ENCODE data around the gene TMX1.

The TMX1 gene

DNA sequence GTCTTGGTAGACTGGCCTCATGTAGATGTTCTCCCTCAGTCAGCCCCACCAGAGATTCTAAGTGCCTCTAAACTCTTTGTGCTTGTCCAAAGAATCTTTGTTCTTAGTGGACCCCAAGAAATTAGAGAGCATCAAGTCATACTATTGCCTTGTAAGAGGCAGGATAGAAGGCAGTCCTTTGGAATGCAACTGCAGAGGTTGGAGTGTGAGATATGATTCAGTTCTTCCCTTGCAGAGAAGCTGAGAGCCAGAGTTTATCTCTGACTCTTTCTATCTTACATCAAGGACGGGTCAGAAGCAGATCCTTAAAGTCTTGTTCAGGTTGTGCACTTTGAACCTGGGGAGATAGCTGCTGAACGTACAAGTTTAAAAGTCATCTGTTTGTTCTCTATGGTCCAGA lies 21.1 kb downstream of the TMX1 start:
- Mint-ChIP-seq H3K36me3 (peaks cover 29% of the 10 kb centered on the region), H3K27me3 (no peaks in the 10 kb centered on the region), H3K4me3 (no peak overlapping the region), H3K4me1 (ENCODE audit: low read depth) (peaks cover 20% of the 10 kb centered on the region), H3K9me3 (ENCODE audit: low read depth) (peaks cover 5% of the 10 kb centered on the region), H3K27ac (peak overlapping the region; percentile 85)

DNA sequence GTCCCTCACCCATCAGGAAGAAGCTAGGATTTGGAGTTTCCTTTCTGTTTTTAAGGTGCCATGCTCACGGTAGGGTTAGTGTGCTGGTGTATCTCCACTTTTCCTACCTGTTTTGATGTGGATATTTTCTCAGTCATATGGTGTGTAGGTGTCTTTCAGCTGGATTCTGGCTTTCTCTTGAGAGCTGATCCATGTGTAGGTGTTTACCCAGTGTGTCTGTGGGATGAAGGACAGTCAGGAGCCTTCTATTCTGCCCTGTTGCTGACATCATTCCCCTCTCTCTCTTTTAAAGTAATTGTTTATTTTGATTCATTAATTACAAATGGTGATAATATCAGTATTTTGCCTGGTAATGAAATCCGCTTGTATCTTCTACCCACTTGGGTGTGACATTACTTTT lies 22.8 kb downstream of the TMX1 start:
- H3K4me3 Mint-ChIP-seq: no peak overlapping the region
- peaks cover 23% of the 10 kb centered on the region for H3K36me3 Mint-ChIP-seq
- H3K27me3 Mint-ChIP-seq: no peaks in the 10 kb centered on the region
- peaks cover 20% of the 10 kb centered on the region for H3K4me1 Mint-ChIP-seq (ENCODE audit: low read depth)
- no peak overlapping the region for H3K27ac Mint-ChIP-seq
- H3K9me3 Mint-ChIP-seq (ENCODE audit: low read depth): peaks cover 5% of the 10 kb centered on the region

DNA sequence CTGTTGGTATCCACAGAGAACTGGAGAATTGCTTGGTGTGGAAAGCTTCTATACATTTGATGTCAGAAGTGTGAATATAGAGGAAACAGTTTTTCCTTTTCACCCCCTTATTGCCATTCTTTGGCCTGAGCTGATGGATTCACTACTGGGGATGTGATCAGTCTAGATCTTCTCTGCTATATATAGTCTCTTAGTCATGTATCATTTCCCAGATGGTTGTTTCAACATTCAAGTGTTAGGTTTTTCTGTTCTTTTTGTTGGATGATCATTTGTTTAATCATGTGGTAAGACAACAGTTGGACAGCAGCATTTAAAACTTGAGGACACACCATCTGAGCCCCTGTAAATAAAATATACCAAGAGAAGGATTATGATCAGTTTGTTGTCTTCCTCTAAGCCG lies 29.6 kb downstream of the TMX1 start:
- Mint-ChIP-seq H3K27me3 (no peaks in the 10 kb centered on the region), H3K9me3 (ENCODE audit: low read depth) (no peaks in the 10 kb centered on the region), H3K36me3 (no peaks in the 10 kb centered on the region)

DNA sequence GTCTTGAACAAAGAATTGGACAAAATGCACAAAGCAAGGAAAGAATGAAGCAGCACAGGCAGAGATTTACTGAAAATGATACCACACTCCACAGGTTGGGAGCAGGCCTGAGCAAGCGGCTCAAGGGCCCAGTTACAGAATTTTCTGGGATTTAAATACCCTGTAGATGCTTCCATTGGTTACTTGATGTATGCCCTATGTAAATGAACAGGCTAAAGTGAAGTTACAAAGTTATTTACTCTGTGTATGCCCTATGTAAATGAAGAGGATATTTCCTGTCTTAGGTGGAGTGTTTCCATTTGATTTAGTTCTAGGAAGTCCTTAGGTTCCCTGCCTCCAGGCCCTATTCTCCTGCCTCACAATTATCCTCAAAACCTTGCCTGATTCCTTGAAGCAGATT lies 36.6 kb downstream of the TMX1 start:
- Mint-ChIP-seq H3K36me3 (peaks cover 3% of the 10 kb centered on the region), H3K4me3 (no peak overlapping the region), H3K27ac (no peak overlapping the region), H3K4me1 (ENCODE audit: low read depth) (no peaks in the 10 kb centered on the region), H3K9me3 (ENCODE audit: low read depth) (no peaks in the 10 kb centered on the region), H3K27me3 (no peaks in the 10 kb centered on the region)

More for the DNA sequence above, 29.6 kb downstream of the TMX1 start:
- Mint-ChIP-seq H3K4me3 (no peak overlapping the region), H3K27ac (no peak overlapping the region), H3K4me1 (ENCODE audit: low read depth) (no peaks in the 10 kb centered on the region)

DNA sequence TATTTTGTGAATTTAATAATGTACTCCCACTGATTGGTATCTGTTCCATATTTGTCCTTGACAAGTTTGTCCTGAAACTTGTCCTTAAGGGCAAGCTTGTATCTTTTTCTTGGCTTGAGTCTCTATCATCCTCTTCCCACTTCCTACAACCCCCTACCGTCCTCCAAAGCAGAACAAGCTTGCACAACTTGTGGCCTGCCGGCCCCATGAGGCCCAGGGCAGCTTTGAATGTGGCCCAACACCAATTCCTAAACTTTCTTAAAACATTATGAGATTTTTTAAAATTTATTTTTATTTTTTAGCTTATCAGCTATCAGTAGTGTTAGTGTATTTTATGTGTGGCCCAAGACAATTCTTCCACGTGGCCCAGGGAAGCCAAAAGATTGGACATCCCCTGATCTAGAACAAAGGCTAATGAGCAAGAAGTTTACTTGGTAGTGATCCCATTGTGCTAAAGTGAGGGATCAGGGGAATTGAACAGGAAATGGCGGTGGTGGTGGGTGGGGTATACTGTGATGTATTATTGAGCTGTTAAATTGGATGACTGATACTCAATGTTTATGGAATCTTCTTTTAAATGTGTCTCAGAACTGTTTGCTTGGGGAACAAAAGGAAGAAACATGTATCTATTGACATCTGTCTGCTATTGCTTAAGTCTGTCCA lies 37.8 kb downstream of the TMX1 start:
- H3K9me3 Mint-ChIP-seq (ENCODE audit: low read depth): no peaks in the 10 kb centered on the region
- no peaks in the 10 kb centered on the region for H3K27me3 Mint-ChIP-seq
- H3K4me3 Mint-ChIP-seq: no peak overlapping the region
- peaks cover 3% of the 10 kb centered on the region for H3K36me3 Mint-ChIP-seq
- no peaks in the 10 kb centered on the region for H3K4me1 Mint-ChIP-seq (ENCODE audit: low read depth)
- no peak overlapping the region for H3K27ac Mint-ChIP-seq

DNA sequence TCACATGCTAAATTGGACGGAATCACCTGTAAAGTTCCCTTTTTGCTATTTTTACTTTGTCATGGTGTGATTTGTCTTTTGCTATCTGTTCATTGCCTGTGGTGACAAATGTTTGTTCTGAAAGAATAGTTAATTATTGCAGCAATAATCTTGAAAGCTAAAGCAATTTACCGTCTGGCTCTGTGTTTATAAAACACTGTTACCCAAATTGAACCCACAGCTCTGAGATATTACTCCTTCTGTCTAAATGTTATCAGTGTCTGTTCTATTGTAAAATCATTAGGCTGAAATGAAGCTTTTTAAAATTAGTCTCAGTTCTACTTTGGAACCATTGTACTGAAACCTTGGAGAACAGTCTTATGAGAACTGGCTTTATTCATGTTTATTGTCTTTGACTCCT lies 42.5 kb downstream of the TMX1 start:
- H3K36me3 Mint-ChIP-seq: peaks cover 3% of the 10 kb centered on the region
- no peak overlapping the region for H3K27ac Mint-ChIP-seq
- no peaks in the 10 kb centered on the region for H3K4me1 Mint-ChIP-seq (ENCODE audit: low read depth)
- no peaks in the 10 kb centered on the region for H3K27me3 Mint-ChIP-seq
- no peak overlapping the region for H3K4me3 Mint-ChIP-seq
- no peaks in the 10 kb centered on the region for H3K9me3 Mint-ChIP-seq (ENCODE audit: low read depth)

DNA sequence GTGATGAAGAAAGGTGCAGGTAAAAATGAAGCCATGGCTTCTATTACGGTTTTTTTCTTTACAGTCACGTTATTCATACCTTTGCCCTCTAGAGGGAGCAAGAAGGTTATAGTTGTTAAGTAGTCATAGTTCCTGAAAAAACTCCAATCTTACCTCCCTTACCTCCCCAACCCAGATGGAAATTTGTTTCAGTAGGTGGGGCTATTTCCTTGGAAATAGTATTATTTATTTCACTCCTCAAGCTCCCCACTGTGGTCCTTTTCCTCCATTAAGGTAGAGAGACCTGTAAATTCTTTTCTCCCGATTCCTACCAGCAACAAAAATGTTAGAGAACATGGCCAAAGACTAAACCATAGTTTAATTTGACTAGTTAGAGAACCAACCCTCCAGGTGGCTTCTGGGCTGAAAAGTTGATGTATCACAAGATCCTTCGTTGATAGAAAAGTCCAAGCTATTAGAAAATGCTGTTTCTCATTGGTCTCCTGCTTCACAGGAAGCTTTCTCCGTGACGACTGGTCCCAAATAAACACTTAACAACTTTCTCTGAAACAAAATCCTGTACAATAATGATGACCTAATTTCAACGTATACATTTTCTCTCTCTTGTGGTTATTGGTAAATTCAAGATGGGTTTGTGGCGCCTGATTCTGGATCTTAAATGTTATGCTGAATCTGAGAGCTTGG lies 43.5 kb downstream of the TMX1 start:
- Mint-ChIP-seq H3K27ac (no peak overlapping the region), H3K27me3 (no peaks in the 10 kb centered on the region), H3K4me3 (no peak overlapping the region), H3K4me1 (ENCODE audit: low read depth) (no peaks in the 10 kb centered on the region), H3K9me3 (ENCODE audit: low read depth) (no peaks in the 10 kb centered on the region), H3K36me3 (peaks cover 3% of the 10 kb centered on the region)

DNA sequence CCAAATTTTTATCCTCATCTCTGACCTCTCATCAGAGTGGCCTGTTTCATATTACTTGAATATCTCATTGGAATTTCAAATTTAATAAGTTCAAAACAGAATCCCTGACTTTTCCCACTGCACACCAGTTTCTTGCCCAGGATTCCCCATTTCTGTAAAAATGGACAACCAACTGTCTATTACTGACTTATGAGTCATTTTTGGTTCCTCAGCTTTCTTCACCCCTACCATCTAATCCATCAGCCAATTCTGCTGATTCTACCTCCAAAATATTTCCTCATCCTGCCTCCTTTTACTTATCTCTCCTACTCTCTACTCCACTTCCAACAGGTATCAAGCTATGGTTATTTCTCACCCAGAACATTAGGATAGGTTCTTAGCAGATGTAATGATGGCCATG lies 44.2 kb downstream of the TMX1 start:
- H3K36me3 Mint-ChIP-seq: peaks cover 3% of the 10 kb centered on the region
- no peaks in the 10 kb centered on the region for H3K27me3 Mint-ChIP-seq
- H3K4me1 Mint-ChIP-seq (ENCODE audit: low read depth): no peaks in the 10 kb centered on the region
- no peak overlapping the region for H3K27ac Mint-ChIP-seq
- no peak overlapping the region for H3K4me3 Mint-ChIP-seq
- H3K9me3 Mint-ChIP-seq (ENCODE audit: low read depth): no peaks in the 10 kb centered on the region

DNA sequence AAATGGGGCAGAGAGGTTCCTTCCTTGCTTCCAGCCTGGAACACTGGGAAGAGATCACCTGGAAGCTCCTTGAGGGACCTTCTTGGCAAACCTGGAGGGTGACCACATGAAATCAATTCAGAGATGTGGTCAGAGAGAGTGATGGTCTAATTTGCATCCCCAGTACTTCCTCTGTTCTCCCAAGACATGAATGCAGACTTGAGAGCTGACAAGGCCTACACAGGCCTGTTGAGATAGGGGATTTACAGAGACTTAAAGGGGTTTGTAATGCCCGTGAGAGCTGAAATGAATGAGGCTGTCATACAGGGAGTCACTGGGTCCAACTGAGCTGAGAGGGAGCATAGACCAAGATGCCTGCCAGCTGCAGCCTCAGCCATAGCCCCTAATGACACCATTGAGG lies 45.1 kb downstream of the TMX1 start:
- Mint-ChIP-seq H3K4me3 (no peak overlapping the region), H3K4me1 (ENCODE audit: low read depth) (no peaks in the 10 kb centered on the region), H3K27me3 (no peaks in the 10 kb centered on the region), H3K27ac (no peak overlapping the region), H3K9me3 (ENCODE audit: low read depth) (no peaks in the 10 kb centered on the region), H3K36me3 (peaks cover 3% of the 10 kb centered on the region)

DNA sequence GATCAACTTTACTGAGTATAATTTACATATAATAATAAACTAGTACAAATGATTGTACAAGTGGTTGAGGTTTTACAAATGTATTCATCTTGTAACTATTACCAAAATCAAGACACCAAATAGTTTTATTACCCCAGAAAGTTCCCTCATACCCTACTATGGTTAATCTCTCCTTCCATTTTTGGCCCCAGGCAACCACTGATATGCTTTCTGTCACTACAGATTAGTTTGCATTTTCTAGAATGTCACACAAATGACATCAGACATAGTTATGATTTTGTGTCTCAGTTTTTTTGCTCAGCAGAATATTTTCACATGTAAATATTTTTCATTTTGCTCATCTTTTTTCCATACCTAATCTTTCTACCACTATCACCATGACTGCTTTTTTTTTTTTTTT lies 49.1 kb downstream of the TMX1 start:
- H3K27ac Mint-ChIP-seq: no peak overlapping the region
- no peaks in the 10 kb centered on the region for H3K9me3 Mint-ChIP-seq (ENCODE audit: low read depth)
- H3K36me3 Mint-ChIP-seq: peaks cover 2% of the 10 kb centered on the region
- no peak overlapping the region for H3K4me3 Mint-ChIP-seq
- no peaks in the 10 kb centered on the region for H3K4me1 Mint-ChIP-seq (ENCODE audit: low read depth)
- no peaks in the 10 kb centered on the region for H3K27me3 Mint-ChIP-seq

DNA sequence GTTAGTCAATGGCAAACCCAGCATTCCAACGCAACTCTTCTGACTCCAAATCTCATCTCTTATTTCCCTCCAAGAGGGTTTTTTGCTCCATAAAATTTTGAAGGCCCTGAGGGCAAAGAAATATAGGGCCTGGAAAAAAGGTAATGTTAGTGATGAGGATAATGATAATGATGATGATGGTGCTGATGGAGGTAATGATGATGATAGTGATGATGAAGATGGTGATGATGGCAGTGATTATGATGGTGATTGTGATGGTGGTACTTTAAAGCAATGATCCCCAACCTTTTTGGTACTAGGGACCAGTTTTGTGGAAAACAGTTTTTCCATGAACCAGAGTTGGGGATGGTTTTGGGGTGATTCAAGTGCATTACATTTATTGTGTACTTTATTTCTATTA lies 50.1 kb downstream of the TMX1 start:
- H3K9me3 Mint-ChIP-seq (ENCODE audit: low read depth): no peaks in the 10 kb centered on the region
- no peaks in the 10 kb centered on the region for H3K27me3 Mint-ChIP-seq
- no peak overlapping the region for H3K4me3 Mint-ChIP-seq
- H3K4me1 Mint-ChIP-seq (ENCODE audit: low read depth): no peaks in the 10 kb centered on the region
- H3K27ac Mint-ChIP-seq: no peak overlapping the region
- H3K36me3 Mint-ChIP-seq: peaks cover 2% of the 10 kb centered on the region

DNA sequence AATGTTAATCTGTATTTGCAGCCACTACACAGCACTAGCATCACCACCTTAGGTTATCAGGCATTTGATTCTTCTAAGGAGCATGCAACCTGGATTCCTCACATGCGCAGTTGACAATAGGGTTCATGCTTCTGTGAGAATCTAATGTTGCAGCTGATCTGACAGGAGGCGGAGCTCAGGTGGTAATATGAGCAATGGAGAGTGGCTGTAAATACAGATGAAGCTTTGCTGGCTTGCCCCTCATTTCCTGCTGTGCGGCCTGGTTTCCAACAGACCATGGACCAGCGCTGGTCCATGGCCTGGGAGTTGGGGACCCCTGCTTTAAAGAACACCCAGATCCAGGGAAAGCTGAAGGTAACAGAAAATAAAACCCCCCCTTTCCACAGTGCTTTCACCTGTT lies 51.0 kb downstream of the TMX1 start:
- Mint-ChIP-seq H3K4me3 (no peak overlapping the region), H3K36me3 (peaks cover 2% of the 10 kb centered on the region), H3K27me3 (no peaks in the 10 kb centered on the region), H3K9me3 (ENCODE audit: low read depth) (no peaks in the 10 kb centered on the region), H3K4me1 (ENCODE audit: low read depth) (no peaks in the 10 kb centered on the region), H3K27ac (no peak overlapping the region)

DNA sequence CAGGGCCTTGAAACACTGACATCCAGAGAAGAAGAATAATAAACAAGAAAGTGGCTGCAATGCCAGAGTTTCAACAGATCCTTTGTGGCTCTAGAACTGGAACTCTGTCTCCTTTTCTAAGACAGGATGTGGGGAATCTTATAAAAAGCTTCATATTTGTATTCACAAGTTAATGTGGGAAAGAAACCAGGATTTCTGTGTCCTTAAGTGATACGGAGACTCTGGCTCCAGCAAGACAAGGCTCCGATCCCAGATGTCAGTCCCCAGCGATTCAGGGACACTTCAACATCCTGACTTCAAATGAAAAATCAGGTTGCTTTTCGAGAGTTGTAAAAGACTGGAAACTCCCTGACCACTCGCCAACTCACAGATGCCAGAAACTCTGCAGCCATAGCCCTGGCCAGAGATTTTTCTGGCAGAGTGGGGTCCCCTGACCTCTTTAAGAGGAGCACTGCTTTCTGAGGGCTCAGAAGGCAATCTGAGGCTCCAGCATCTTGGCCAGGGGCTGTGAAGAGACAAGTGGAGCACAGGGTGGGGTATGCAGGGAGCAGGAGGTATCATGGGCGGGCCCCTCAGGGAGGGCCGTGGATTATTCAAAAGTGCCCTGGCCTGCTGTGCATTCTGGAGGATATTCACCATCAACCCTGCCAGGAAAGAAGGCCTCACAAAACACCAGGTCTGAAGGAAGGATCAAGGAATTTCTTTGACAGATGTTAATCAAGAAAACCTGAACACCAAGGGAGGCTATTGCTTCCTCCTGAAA lies 53.3 kb downstream of the TMX1 start:
- peaks cover 2% of the 10 kb centered on the region for H3K36me3 Mint-ChIP-seq
- H3K9me3 Mint-ChIP-seq (ENCODE audit: low read depth): no peaks in the 10 kb centered on the region
- H3K27ac Mint-ChIP-seq: no peak overlapping the region
- no peaks in the 10 kb centered on the region for H3K4me1 Mint-ChIP-seq (ENCODE audit: low read depth)
- H3K4me3 Mint-ChIP-seq: no peak overlapping the region
- H3K27me3 Mint-ChIP-seq: no peaks in the 10 kb centered on the region

DNA sequence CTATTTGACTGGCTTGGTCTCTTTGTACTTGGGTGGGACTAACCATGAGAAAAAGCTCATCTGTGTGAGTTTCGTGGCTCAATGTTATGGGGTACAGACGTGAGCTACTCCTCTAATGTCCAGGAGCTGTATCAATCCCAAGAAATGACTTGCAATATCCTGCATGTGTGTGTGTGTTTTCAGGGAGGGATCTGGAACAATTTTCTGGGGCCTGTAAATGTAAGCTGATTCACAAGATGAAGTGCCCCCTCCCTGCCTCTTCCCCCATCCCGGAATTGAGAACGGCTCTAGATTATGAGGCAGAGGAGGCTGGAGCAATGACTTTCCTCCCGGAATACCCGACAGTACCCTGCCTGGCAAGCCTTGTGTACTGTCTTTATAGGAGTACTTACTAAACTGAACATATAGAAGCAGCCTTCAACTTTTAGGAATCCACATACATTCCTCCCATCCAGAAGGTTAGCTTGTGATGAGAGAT lies 53.9 kb downstream of the TMX1 start:
- Mint-ChIP-seq H3K27ac (no peak overlapping the region), H3K36me3 (peaks cover 2% of the 10 kb centered on the region), H3K9me3 (ENCODE audit: low read depth) (no peaks in the 10 kb centered on the region), H3K4me3 (no peak overlapping the region), H3K4me1 (ENCODE audit: low read depth) (peaks cover 4% of the 10 kb centered on the region), H3K27me3 (no peaks in the 10 kb centered on the region)

DNA sequence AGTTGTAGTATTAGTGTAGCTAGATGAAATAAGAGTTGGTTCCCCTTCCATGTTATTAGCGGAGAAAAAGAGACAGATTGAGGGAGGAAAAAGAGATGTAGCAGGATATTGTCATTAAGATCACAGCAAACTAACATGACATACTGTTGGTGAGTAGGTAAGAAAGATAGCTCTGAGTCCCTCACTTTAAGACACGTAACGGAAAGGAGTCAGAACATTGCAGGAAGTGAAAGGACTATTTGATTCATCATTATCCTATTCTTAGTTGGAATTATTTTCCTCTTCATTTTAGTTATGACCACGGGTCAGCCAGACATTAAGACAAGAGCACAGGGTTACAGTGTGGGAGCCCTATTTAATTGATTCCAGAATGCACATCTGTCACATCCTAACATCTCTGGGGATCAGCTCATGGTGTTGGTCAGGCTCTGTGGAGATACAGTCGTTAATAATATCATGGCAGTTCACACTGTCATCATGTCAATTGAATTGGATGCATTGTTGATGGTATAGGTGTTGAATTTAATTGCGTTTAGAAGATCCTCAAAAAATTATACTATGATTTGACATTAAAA lies 55.0 kb downstream of the TMX1 start:
- H3K9me3 Mint-ChIP-seq (ENCODE audit: low read depth): no peaks in the 10 kb centered on the region
- H3K4me1 Mint-ChIP-seq (ENCODE audit: low read depth): peaks cover 4% of the 10 kb centered on the region
- H3K27me3 Mint-ChIP-seq: no peaks in the 10 kb centered on the region
- peaks cover 2% of the 10 kb centered on the region for H3K36me3 Mint-ChIP-seq
- no peak overlapping the region for H3K4me3 Mint-ChIP-seq
- no peak overlapping the region for H3K27ac Mint-ChIP-seq

All from activated naive CD8-positive, alpha-beta T cell (primary cell).